PFSK-1 (cell line): ENCODE data around the gene HIP1.

ENCODE experiments used
- POLR2AphosphoS5 ChIP-seq: IDR thresholded peaks from 2 replicates; pipeline ENCODE4 v1.6.1; 2012; ENCODE audit warnings: low read depth, mild to moderate bottlenecking, control low read depth, low read length, moderate library complexity
- SIN3A ChIP-seq: IDR thresholded peaks from 2 replicates; pipeline ENCODE4 v1.6.1; 2012; ENCODE audit warnings: mild to moderate bottlenecking, low read length, moderate library complexity, borderline replicate concordance; ENCODE audit not compliant: insufficient read depth
- TAF1 ChIP-seq: IDR thresholded peaks from 2 replicates; pipeline ENCODE4 v1.6.1; 2012; ENCODE audit warnings: low read length, control low read depth, borderline replicate concordance; ENCODE audit not compliant: insufficient read depth
- TF ChIP-seq, protein P1 (sequence below), 2 experiments: IDR thresholded peaks; 2 replicates each; pipeline versions ENCODE4 v1.6.1 to v1.8.0; 2011 to 2012; ENCODE audit warnings: low read depth in 2 of 2, low read length in 2 of 2, control low read depth in 1 of 2, inconsistent platforms in 1 of 2, mild to moderate bottlenecking in 1 of 2, moderate library complexity in 1 of 2; ENCODE audit not compliant: insufficient read depth in 1 of 2

DNA sequence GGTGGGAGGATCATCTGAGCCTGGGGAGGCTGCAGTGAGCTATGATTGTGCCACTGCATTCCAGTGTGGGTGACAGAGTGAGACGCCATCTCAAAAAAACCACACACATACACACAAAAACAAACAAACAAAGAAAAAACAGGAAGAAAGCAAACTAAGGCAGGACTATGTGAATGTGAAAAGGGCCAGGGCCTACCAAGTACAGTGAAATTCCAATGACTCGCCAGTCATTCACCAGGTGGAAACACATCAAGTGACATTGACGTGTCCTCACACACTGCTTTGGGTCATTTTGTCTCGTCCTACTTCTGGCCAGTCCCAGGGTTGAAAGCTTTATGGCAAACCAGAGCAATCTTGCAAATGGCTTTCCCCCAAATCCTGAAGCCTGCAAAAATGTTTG is 79.9 kb downstream of the HIP1 start:
- TF ChIP-seq TAF1 (no peak), POLR2AphosphoS5 (no peak), SIN3A (no peak)
- TF ChIP-seq, protein P1, sequence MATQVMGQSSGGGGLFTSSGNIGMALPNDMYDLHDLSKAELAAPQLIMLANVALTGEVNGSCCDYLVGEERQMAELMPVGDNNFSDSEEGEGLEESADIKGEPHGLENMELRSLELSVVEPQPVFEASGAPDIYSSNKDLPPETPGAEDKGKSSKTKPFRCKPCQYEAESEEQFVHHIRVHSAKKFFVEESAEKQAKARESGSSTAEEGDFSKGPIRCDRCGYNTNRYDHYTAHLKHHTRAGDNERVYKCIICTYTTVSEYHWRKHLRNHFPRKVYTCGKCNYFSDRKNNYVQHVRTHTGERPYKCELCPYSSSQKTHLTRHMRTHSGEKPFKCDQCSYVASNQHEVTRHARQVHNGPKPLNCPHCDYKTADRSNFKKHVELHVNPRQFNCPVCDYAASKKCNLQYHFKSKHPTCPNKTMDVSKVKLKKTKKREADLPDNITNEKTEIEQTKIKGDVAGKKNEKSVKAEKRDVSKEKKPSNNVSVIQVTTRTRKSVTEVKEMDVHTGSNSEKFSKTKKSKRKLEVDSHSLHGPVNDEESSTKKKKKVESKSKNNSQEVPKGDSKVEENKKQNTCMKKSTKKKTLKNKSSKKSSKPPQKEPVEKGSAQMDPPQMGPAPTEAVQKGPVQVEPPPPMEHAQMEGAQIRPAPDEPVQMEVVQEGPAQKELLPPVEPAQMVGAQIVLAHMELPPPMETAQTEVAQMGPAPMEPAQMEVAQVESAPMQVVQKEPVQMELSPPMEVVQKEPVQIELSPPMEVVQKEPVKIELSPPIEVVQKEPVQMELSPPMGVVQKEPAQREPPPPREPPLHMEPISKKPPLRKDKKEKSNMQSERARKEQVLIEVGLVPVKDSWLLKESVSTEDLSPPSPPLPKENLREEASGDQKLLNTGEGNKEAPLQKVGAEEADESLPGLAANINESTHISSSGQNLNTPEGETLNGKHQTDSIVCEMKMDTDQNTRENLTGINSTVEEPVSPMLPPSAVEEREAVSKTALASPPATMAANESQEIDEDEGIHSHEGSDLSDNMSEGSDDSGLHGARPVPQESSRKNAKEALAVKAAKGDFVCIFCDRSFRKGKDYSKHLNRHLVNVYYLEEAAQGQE (IDR thresholded peaks at IDR 0.05; ENCODE audit: insufficient read depth in 1 of 2, low read depth in 2 of 2, low read length in 2 of 2) = no peak
